Thoracic aorta (tissue), 2 donors: Measurements from ENCODE around the gene PLEKHA5. TPM values are rescaled to one million over a fixed set of nuclear protein-coding genes. Genes with fewer than 3 reads are reported as not detected.

Experiments
- ATAC-seq: fragments of 150-250 bp; one replicate; pipeline ENCODE4 v1.8.0; 2017; ENCODE audit warnings: low read depth; ENCODE audit not compliant: insufficient number of reproducible peaks, low FRiP score
- DNase-seq: peaks from one replicate; pipeline ENCODE4 v3.0.0-alpha.2; 2020; ENCODE audit warnings: low spot score
- H3K27ac ChIP-seq, 2 donors: fragments of 200-600 bp; sonication (generic); 1 replicate in 1 of 2; 2 replicates in 1 of 2; pipeline ENCODE4 v1.5.1; 2016; ENCODE audit warnings: mild to moderate bottlenecking in 2 of 2, moderate library complexity in 2 of 2
- H3K27me3 ChIP-seq: fragments of 200-600 bp; sonication (generic); replicated peaks from 2 replicates; pipeline ENCODE4 v1.6.0; 2016; ENCODE audit warnings: mild to moderate bottlenecking; ENCODE audit not compliant: insufficient read depth
- H3K36me3 ChIP-seq: fragments of 200-600 bp; sonication (generic); one replicate; pipeline ENCODE4 v1.5.1; 2016
- H3K4me1 ChIP-seq, 2 donors: fragments of 200-600 bp; sonication (generic); 1 replicate in 1 of 2; 2 replicates in 1 of 2; pipeline versions ENCODE4 v1.5.1 to v1.6.0; 2016; ENCODE audit warnings: low read depth in 2 of 2, mild to moderate bottlenecking in 1 of 2; ENCODE audit not compliant: control insufficient read depth in 1 of 2
- H3K4me3 ChIP-seq: fragments of 200-600 bp; sonication (generic); 2 replicates; pipeline ENCODE4 v1.5.1; 2016; ENCODE audit warnings: mild to moderate bottlenecking
- H3K9me3 ChIP-seq: fragments of 200-600 bp; sonication (generic); 2 replicates; pipeline ENCODE4 v1.5.1; 2016
- total RNA-seq, 2 donors: library from RNA; depleted of rRNA; stranded (reverse); fragments of >200 nt; gene quantifications; one replicate each; pipeline versions ENCODE4 v1.1.0 to v1.2.3, GENCODE V29; 2016
- TF ChIP-seq, protein P1 (sequence below): fragments of 200-600 bp; sonication (generic); IDR thresholded peaks from one replicate; pipeline ENCODE4 v1.5.1; 2019; ENCODE audit warnings: antibody characterized with exemption

The PLEKHA5 gene
- total RNA-seq, 2 donors from 2014 or later: 18.4 to 27.7 TPM

DNA sequence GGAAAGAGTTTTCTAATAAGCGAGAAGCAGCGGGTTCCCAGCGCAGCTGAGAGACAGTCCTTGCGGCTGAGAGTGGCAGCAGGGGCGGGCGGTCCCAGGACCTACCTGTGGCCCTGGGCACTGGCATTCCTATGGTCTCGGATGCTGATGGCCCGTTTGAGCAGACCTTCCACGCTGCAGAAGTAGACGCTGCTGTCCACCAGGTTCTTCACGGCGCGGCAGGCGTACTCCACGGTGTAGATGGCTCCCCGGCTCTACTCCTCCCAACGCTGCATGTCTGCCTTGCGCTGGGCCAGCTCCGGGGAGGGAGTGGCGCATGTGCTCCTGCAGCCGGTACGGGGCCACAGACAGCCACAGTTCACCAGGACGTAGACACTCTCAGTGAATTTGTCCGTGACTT, 21.8 kb upstream of the PLEKHA5 start:
- DNase-seq: no peak
- no peaks in the 10 kb centered on the region for H3K9me3 ChIP-seq
- H3K36me3 ChIP-seq: no peaks in the 10 kb centered on the region
- TF ChIP-seq, protein P1, sequence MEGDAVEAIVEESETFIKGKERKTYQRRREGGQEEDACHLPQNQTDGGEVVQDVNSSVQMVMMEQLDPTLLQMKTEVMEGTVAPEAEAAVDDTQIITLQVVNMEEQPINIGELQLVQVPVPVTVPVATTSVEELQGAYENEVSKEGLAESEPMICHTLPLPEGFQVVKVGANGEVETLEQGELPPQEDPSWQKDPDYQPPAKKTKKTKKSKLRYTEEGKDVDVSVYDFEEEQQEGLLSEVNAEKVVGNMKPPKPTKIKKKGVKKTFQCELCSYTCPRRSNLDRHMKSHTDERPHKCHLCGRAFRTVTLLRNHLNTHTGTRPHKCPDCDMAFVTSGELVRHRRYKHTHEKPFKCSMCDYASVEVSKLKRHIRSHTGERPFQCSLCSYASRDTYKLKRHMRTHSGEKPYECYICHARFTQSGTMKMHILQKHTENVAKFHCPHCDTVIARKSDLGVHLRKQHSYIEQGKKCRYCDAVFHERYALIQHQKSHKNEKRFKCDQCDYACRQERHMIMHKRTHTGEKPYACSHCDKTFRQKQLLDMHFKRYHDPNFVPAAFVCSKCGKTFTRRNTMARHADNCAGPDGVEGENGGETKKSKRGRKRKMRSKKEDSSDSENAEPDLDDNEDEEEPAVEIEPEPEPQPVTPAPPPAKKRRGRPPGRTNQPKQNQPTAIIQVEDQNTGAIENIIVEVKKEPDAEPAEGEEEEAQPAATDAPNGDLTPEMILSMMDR: no peak
- no peak overlapping the region for H3K4me3 ChIP-seq
- H3K27ac ChIP-seq: no peak overlapping the region
- no peaks in the 10 kb centered on the region for H3K27me3 ChIP-seq
- H3K4me1 ChIP-seq: no peaks in the 10 kb centered on the region
- no peak for ATAC-seq

DNA sequence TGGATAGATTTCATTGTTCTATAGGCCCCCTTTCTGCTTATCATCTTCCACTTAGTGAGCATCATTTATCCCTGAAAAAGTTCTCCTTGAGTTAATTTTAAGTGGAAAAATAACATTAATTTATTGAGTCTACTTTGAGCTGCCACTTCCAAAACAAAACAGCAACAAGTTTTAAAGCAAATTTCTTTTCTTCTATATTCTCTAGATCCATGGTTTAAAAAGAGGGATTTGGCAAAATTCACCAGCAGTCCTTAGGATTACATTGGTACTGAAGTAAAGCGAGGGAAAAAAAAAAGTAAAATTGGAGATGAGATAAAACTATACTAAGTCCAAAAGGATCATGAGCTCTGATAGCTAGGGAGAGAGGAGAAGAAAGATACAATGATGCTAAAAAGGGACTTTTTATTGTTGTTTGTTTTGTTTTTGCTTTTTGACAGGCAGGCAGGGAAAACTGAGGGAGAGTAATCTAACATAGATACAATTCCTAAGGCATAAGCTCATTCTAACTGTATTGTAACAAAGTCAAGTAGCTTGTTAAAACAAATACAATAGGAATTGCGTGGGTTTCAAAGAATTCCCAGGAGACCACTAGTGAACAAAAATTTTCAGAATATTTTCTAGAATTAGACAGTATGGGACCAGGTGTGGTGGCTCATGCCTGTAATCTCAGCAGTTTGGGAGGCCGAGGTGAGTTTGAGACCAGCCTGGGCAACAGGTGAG, 19.2 kb upstream of the PLEKHA5 start:
- TF ChIP-seq, protein P1: no peak
- Histone ChIP-seq H3K27me3 (no peaks in the 10 kb centered on the region), H3K27ac (no peak overlapping the region), H3K4me3 (no peak overlapping the region), H3K9me3 (no peaks in the 10 kb centered on the region), H3K4me1 (no peaks in the 10 kb centered on the region), H3K36me3 (no peaks in the 10 kb centered on the region)
- no peak for ATAC-seq
- no peak for DNase-seq

DNA sequence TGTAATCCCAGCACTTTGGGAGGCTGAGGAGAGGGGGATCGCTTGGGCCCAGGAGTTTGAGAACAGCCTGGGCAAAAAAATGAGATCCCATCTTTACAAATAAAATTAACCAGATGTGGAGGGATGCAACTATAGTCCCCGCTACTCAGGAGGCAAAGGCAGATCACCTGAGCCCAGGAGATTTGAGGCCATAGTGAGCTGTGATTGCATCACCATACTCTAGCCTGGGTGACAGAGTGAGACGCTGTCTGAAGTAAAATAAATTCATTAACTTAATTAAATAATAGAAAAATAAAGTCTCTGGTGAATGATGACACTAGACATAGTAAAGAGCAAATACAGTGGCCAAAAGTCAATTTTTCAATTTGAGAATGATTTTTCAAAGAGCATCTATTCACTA, 16.1 kb upstream of the PLEKHA5 start:
- Histone ChIP-seq H3K27me3 (no peaks in the 10 kb centered on the region), H3K4me3 (no peak overlapping the region)

DNA sequence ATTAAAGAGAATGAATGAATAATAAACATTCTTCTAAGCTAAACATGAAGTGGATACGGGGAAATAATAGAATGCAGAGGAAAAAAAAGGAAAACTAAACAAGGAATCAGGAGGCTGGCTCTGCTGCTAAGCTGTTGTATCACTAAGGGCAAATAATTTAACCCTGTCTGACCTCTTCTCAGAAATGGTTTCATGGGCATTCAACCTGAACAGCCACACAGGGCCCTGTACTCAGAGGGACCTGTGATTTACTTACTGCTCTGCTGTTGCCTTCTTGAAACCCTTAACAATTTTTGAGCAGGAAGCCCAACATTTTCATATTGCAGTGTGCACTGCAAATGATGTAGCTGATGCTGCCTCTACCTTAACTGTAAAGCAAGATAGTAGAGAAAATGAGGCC, 14.2 kb upstream of the PLEKHA5 start:
- H3K9me3 ChIP-seq: no peaks in the 10 kb centered on the region
- no peak overlapping the region for H3K27ac ChIP-seq
- DNase-seq (no peak), ATAC-seq (no peak)
- TF ChIP-seq, protein P1: no peak
- H3K36me3 ChIP-seq: no peaks in the 10 kb centered on the region
- no peaks in the 10 kb centered on the region for H3K27me3 ChIP-seq
- no peaks in the 10 kb centered on the region for H3K4me1 ChIP-seq
- no peak overlapping the region for H3K4me3 ChIP-seq

More for the DNA sequence above, 16.1 kb upstream of the PLEKHA5 start:
- no peak overlapping the region for H3K27ac ChIP-seq
- TF ChIP-seq, protein P1: no peak
- DNase-seq: no peak
- no peaks in the 10 kb centered on the region for H3K4me1 ChIP-seq
- ATAC-seq: no peak
- no peaks in the 10 kb centered on the region for H3K9me3 ChIP-seq
- no peaks in the 10 kb centered on the region for H3K36me3 ChIP-seq

DNA sequence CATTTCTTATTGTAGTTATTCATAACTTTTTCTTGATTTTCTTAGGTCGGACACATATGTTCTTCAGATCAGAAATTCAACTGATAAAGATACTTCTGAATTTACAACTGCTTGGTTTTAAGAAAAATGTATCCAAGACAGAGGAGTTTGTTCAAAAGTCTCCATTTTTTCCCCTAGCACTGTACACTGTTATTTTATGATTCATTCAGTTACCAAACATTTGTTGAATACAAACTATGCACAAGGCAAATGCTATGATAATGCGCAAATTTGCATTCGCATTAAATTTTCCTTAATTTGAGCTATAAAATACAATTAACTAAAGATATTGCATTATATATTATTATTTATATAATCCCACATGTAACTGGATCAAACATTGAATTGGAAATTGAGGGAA, 10.1 kb upstream of the PLEKHA5 start:
- TF ChIP-seq, protein P1: no peak
- no peak for DNase-seq
- Histone ChIP-seq H3K36me3 (no peaks in the 10 kb centered on the region), H3K4me3 (no peak overlapping the region), H3K4me1 (no peaks in the 10 kb centered on the region), H3K27ac (no peak overlapping the region), H3K9me3 (no peaks in the 10 kb centered on the region), H3K27me3 (no peaks in the 10 kb centered on the region)
- ATAC-seq: no peak
